AG10803 (cell line): Measurements from ENCODE around the gene DEPDC1.

ENCODE experiments used
- DNase-seq: peaks from one replicate; pipeline ENCODE4 v3.0.0; 2010; ENCODE audit warnings: low read depth
- H3K4me3 ChIP-seq: 2 replicates; pipeline ENCODE4 v1.5.1; 2011; ENCODE audit warnings: mild to moderate bottlenecking, low read length, control low read depth
- CTCF ChIP-seq: conservative IDR thresholded peaks from 2 replicates; pipeline ENCODE4 v1.5.1; 2011; ENCODE audit warnings: mild to moderate bottlenecking, low read length, control low read depth, inconsistent platforms

The DEPDC1 gene

DNA sequence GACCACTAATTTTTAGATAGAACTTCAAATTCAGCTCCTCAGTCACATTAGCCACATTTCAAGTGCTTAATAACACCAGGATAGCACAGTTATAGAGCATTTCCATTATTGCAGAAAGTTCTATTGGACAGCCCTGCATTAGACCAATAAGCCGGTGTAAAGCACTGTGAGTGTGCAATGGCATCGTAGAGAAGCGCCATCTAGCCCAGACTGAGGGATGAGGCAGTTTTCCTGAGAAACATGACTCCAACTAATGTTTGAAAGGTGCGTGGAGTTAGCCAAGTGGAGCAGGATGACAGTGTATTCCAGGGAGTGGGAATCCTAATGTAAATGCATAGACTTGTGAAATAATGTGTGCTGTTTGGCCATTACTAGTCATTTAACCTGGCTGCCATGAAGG lies 54.9 kb downstream of the DEPDC1 start:
- TF ChIP-seq CTCF: no peak
- H3K4me3 ChIP-seq: no peak overlapping the region
- no peak for DNase-seq

DNA sequence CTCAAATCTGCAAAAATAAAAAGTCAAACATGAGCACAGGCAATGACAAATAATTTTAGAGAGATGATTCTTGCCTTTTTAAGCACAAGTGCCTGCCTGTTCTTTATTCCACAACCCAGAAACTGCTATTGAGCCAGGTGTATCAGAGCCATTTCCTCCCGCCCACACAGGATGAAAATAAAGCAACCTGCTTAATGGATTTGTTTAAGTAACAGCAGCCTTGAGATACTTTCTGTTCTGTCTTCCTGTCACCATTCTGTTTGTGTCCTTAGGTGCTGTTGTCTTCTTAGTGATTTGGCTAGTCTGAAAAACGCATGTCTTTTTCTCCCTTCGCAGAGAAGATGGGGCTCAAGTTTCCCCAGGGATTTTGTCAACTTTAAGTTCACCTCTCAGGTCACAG lies 58.6 kb downstream of the DEPDC1 start:
- no peak overlapping the region for H3K4me3 ChIP-seq
- no peak for TF ChIP-seq CTCF
- no peak for DNase-seq

- no peak overlapping the region for H3K4me3 ChIP-seq
- TF ChIP-seq CTCF: no peak
Measured at GRCh38 chr1:68433395-68433794, 63.5 kb downstream of the DEPDC1 start.

GRCh38 chr1:68431076-68431475 lies 65.8 kb downstream of the DEPDC1 start:
- no peak for TF ChIP-seq CTCF
- DNase-seq: no peak
- no peak overlapping the region for H3K4me3 ChIP-seq

More at GRCh38 chr1:68433395-68433794, 63.5 kb downstream of the DEPDC1 start:
- DNase-seq: no peak

- no peak for DNase-seq
- no peak for TF ChIP-seq CTCF
- H3K4me3 ChIP-seq: no peak overlapping the region
Measured at GRCh38 chr1:68429233-68429808, 67.6 kb downstream of the DEPDC1 start.

DNA sequence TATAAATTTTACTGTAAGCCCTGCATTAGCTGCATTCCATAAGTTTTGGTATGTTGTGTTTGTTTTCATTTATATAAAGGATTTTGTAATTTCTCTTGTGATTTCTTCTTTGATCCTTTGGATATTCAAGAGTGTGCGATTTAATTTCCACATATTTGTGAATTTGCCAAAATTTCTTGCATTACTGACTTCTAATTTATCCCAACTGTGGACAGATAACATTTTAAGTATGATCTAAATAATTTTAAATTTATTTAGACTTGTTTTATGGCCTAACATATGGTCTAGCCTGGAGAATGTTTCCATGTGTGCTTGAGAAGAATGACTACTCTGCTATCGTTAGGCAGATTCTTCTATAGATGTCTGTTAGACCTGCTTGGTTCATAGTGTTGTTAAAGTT lies 70.3 kb downstream of the DEPDC1 start:
- TF ChIP-seq CTCF: no peak
- no peak overlapping the region for H3K4me3 ChIP-seq
- DNase-seq: peak; percentile 23
